Measurements from ENCODE around the gene SOX11.

- no peak for TF ChIP-seq CTCF (IDR thresholded peaks at IDR 0.05; ENCODE audit: poor library complexity, severe bottlenecking)
- TF ChIP-seq EZH2 (IDR thresholded peaks at IDR 0.05; ENCODE audit: borderline replicate concordance, insufficient read depth, low read length, poor library complexity, severe bottlenecking), result no peak
Measured at GRCh38 chr2:5725072-5725471, 32.9 kb downstream of the SOX11 start.
